T-helper 1 cell treated with Interleukin-12 subunit alpha and Interleukin-12 subunit beta and Interleukin-4 antibody, amounts not matched to agents 30 ng/mL and 1 ng/mL, for 36 hours (primary cell): ENCODE measurements around the gene WNT11. TPM values are rescaled to one million over a fixed set of nuclear protein-coding genes. Genes with fewer than 3 reads are reported as not detected.

ENCODE experiments used
- intact Hi-C: fragments of 100-400 bp; cut with micrococcal nuclease; formaldehyde crosslinking; loops from one replicate; pipeline ENCODE4 v1.15.1; 2024
- total RNA-seq: library from RNA; stranded (reverse); gene quantifications from 2 replicates; pipeline ENCODE4 v1.2.3, GENCODE V29; 2022

WNT11 gene
- total RNA-seq, 1 donor from 2014 or later: 2.7 TPM

DNA sequence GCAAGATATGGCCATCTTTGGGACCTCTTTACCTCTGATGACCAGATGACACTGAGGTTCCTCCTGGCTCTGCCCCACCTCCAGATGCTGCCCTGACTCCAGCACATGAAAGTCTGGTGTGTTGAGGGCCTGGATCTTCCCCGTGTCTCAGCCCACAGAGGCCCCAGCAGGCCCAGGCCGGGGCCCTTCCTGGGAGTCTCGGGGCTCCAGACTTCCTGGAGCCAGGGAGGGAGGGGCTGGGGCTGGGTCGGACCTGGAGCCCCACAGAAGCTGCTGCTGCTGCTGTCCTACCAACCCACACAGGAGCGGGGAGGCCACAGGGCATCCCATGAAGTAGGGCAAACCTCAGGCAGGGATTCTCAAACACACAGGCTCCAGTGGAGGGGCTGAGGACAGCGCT, 32.2 kb upstream of the WNT11 start:
- intact Hi-C loops: loop anchor here (10.0 kb wide), 1 partner anchor 566 kb away; no protein-coding TSS in a partner anchor

DNA sequence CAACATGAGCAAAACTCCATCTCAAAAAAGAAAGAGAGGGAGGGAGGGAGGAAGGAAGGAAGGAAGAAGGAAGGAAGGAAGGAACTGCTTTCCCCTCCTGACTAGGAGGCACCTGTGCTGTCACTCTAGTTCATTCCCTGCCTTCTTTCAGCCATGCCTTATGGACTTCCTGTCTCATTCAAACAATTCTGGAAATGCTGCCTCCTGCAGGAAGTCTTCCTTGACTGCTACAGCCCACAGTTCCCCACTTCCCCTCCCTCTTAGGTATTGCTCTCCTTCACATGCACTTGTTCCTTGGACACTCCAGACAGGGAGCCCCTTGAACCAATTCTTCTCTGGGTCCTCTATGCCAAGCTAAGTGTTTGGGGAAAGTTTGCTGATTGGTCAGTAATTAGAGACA, 31.6 kb upstream of the WNT11 start:
- intact Hi-C loops: loop anchor here (10.0 kb wide), 1 partner anchor 567 kb away; no protein-coding TSS in a partner anchor

DNA sequence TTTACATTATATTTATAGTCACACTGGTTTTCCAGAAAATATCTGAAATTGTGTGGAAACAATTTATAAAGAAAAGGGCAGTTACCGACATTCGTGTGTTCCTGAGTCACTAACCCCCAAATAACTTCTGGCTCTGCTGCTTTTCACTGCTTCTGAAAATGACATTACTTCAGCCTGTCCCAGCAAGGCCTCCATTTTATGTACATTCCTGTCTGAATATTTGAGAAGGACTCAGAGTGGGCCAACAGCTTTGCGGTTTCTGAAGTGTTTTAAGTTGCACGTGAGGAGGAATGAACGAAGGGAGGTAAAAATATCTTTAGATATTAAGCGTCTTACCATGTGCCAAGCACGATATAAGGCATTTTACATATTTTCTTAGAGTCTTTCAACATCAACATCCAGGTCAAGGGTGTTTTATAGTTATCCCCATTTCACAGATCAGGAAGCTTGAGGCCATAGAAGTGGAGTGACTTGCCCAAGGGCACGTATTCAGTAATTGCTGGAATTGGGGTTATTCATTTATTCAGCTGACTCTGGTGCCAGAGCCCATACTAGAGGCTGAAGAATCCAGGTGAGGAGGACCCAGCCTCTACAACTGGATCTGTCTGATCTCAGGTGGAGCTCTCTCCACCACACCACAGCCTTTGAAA, 30.8 kb upstream of the WNT11 start:
- intact Hi-C loops: loop anchor here (10.0 kb wide), 1 partner anchor 568 kb away; no protein-coding TSS in a partner anchor

DNA sequence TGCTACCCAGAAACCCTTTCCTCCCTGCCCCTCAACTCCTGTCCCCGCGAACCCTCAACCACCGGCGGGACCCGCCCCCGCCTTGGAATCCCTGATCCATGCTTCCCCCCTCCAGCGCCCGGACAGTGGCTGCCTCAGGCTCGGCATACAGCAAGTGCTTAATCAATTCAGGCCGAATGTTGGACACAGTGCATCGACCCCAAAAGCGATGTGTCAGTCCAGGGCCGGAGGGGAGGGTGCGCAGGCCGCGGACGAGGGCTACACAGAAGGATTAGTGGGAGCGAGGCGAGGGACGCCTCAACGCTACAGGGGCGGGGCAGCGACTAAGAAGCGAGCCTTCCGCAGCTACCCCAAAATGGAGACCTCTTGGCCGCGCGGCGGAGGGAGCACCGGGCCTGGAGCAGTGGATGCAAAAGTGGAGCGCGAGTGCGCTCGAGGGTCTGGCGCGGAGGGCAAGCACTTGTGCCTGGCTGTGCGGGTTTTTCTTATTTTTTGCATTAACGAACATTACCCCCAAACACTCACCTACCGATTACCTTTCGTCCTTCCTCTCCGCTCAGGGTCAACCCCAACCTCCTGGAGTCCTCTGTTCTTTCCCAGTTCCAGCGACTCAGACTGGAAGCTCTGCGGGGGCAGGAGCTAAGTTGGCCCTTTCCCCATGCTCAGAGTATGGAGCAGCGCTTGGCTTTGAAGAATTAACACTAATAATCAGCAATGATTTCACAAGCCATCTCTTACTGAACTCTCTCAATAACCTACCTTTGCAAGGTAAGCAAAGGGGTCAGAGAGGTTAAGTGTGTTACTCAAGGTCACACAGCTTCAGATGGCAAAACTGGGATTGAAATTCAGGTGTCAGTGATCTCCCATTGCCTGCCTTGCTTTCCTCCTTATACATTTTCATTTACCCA, 30.0 kb upstream of the WNT11 start:
- intact Hi-C loops: loop anchor here (10.0 kb wide), 1 partner anchor 568 kb away; no protein-coding TSS in a partner anchor

- intact Hi-C loops: loop anchor here (1.0 to 10.0 kb wide), 7 partner anchors 27 to 569 kb away; partner anchors contain the start of genes GVQW3, THAP12 and UVRAG
Measured at GRCh38 chr11:76235233-76236091, 29.2 kb upstream of the WNT11 start.

DNA sequence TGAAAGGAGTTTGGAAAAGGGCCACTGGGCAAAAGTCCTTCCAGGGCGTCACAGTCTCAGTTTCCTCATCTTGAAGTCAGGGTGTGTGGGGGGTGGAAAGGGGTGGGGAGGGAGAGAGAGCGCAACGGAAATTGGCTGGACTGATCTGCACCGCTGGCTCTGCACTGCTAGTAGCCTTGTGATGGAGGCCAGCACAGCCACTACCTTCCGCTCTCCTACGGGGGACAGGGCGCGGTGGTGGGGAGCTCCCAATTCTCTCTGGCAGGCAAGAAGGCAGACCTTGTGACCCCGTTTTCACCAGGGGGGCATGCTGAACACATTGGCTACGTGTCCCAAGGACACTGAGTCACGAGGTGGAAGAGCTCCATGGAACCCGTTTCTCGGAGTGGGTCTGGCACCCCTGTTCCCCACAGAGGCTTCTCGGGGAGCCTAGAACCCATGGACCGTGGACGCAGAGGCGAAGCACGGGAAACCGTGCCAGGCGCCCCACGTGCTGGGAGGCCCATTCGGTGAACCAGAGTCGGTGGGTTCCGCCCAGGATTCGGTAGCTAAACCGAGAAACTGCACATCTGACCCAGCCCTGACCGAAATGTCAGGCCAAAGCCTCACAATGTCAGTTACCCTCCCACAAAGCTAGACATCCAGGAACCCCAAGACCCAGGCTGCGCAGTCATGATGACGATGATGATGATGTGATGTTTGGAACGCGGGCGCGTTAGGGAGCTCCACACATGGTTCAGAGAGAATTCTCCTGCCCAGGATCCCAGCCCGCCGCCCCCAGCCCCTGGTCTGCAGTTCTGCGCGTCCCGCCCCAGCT, 28.3 kb upstream of the WNT11 start:
- intact Hi-C loops: loop anchor here (1.0 to 10.0 kb wide), 7 partner anchors 26 to 570 kb away; partner anchors contain the start of genes GVQW3, THAP12 and UVRAG

DNA sequence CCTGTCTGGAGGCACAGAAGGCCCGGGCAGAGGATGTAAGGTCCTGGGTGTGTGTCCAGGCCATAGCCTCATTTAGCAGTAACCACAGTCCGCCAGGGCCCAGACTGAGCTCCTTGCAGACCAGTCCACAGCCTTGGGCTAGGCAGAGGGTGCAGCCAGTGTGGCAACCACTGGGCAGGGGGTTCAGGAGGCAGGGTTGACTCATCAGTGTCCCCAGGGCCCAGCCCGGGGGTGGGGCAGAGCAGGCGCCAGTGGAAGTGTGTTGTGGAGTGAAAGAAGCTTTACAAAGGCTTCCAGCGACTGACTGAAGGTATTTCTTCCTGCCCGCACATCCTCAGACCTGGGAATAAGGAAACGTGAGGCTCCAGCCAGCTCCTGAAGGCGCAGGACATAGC, 27.7 kb upstream of the WNT11 start:
- intact Hi-C loops: loop anchor here (2.0 to 10.0 kb wide), 2 partner anchors 59 to 571 kb away; no protein-coding TSS in a partner anchor

GRCh38 chr11:76233196-76233921, 27.1 kb upstream of the WNT11 start:
- intact Hi-C loops: loop anchor here (10.0 kb wide), 1 partner anchor 571 kb away; no protein-coding TSS in a partner anchor

DNA sequence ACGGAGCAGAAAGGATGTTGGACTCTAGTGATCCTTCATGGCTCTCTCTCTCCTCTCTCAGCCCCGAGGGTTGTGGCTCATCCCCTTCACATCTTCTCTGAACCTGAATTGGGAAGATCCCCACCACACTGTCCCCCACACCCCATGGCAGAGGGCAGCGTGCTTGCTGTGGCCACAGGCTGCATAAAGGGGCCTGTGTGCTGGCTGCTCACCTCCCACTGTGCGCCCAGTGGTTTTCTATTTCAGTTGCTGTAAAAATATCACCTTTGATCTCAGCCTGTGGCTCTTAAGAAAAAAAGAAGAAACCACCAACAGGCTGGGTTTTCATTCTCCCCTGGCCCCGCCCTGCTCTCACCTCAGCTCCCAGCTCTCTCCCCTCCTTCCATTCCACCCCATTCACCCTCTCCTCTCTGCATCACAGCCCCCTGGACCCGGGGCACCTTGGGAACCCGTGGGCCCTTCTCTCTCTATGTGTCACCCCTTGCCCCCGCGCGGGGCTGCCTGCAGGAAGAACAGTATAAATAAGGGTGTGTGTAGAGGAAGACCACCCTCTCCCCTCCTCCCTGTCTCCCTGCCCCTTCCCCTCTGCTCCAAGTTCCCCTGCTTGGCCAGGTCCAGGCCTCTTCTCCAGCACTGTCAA, 25.8 kb upstream of the WNT11 start:
- intact Hi-C loops: loop anchor here (10.0 kb wide), 1 partner anchor 573 kb away; no protein-coding TSS in a partner anchor

DNA sequence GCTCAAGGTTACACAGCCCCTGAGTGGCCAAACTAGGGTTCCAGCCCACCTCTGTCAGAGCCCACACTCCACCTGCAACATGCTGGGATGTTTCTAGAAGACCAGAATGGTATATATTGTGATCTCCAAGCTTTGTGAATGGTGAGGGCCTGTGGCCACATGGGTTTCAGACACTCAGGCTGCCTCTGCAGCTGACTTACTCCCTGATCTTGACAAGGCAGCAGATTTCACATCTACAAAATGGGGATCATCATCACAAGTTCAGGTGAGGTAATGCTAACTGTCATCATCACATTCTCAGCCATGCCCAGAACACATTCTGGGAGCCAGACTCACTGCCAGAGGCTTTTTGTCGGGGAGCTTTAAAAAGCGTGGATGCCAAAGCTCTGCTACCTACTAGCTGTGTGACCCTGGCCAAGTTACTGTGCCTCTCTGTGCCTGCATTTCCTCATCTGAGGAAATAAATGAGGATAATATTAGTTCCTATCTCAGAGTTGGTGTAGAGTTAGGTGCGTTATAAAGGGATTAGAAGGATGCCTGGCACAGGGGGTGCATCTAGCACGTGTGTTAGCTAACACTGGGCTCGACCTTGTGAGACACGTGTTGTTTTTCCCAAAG, 24.9 kb upstream of the WNT11 start:
- intact Hi-C loops: loop anchor here (10.0 kb wide), 1 partner anchor 574 kb away; no protein-coding TSS in a partner anchor

GRCh38 chr11:76230392-76230791, 24.1 kb upstream of the WNT11 start:
- intact Hi-C loops: loop anchor here (10.0 kb wide), 1 partner anchor 574 kb away; no protein-coding TSS in a partner anchor

DNA sequence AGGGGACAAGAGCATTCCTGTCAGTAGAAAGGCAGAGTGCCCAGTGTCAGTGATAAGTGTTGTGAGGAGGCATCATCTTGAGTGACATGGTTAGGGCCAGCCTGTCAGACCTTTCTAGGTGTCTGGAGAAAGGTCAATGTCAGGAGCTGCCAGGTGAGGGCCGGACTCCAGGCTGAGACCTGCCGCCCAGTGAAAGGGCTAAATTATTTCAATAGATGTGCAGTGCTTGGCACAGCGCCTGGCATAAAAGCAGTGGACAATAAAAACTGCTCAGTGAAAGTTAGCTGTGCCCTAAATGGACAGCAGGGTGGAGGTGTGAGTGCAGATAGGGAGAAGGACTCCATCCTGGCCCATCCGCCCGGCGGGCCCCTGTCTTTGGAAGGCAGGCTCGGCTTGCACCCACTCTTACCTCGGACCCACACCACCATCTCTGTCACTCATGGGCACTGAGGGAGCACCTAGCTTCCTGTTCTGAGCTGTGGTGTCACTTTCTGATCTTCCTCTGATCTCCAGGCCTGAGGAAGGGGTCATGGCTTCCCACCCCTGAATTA, 23.5 kb upstream of the WNT11 start:
- intact Hi-C loops: loop anchor here (10.0 kb wide), 1 partner anchor 575 kb away; no protein-coding TSS in a partner anchor

DNA sequence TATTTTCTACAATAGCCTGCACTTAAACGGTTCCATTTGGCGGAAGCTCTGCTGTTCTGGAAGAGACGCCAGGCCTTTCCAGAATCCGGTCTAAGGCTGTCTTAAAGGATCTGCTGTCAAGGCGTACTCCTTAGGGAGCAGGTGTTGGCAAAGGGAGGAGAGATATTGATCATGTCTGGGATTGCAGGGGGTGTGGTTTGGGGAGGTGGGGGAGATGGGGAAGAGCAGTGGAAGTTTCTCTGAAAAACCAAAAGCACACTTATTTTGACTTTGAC, 22.5 kb upstream of the WNT11 start:
- intact Hi-C loops: no loop called here

DNA sequence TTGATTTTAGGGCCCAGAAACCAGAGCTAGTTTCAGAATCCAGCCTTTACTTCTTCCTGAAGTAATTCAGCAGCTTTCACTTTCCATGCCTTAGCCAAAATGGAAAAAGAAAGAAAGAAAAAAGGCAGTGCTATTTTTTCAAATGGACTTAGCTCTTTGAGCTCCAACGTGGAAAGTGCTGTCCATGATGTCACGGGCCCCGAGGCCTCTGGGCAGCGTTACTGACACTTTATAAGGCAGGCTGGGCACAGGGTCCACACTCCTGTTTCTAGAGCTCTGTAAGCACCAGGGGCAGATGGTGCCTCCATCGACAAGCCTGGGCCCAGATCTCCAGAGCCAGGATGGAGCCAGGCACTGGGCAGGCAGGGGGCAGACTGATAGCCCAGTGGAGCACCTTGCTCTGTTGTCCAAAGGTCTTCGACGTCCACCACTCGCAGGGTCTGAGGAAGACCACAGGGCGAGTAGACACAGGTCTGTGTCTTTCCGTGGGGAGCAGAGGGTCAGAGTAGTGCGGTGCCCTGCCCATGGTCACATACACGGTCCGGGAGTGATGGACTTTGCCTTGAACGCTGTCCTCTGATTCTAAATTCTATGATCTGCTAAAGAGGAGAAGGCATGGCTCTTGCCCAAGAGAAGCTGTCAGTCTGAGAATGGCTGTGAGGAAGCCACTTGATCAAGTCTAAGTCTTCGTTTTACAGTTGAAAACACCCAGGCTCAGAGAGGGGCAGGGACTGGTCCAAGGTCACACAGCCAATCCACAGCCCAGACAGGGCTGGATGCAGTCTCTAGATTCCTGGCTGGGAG, 22.0 kb upstream of the WNT11 start:
- intact Hi-C loops: no loop called here

DNA sequence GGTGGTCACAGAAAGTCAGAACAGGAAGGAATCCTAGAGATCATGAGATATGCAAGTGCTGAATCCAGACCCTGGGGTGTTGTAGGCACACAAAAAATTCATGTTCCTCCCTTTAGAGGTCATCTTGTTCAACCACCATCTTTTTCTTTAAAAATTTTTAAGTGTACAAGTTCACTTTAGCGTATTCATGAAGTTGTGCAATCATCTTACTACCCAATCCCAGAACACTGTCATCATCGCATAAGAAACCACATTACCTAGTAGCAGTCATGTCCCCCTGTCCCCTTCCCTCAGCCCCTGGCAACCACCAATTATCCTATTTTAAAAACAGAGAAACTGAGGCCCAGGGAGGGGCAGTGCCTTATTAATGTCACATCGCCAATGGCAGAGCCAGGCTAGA, 20.3 kb upstream of the WNT11 start:
- intact Hi-C loops: no loop called here

DNA sequence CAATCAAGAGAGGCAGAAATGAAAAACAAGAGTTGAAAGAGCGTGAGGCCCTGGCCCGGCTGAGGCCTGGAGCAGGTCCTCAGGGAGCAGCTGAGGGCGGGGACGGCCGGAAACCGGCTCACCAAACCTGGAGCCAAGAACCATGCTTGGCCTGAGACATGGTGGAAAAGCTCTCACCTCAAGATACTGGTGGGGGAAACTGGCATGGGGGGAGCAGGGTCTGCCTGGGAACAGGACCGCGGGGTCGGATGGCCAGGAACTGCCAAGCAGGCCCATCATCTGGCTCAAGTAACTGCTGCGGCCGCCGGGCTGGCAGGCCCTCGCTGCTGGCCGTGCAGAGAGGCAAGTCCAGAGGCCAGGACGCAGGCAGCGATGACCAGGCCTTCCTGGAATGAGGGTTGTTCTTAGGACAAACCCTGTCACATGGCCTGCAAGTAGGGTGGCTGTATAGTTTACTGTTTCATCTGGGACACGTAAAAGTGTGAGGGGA, 18.9 kb upstream of the WNT11 start:
- intact Hi-C loops: no loop called here

- intact Hi-C loops: no loop called here
Measured at GRCh38 chr11:76224461-76225121, 18.3 kb upstream of the WNT11 start.
